ENCODE data around the gene BCL2.
A peak's percentile ranks its signal among the peaks of the same experiment; 100 is the strongest.

BCL2 gene

GRCh38 chr18:63107171-63107845, 212.3 kb downstream of the BCL2 start:
- DNase-seq (ENCODE audit: low spot score): no peak

DNA sequence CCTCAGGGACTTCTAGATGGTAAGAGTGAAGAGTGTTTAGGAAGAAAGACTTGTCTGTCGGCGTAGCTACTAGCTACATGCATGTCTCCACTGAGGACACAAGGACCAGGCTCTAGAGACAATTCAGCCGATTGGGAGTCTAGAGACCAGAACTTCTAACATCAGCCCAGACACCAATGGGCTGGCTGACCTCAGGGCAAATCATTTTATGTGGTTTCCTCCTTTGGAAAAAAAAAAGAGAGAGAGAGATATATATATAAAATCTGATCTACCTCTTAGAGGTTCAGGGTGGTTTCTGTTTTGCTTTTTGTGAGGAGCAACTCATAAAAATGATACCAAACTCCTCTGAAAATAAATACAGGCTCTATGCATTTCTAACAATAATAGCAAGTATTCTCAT, 212.8 kb downstream of the BCL2 start:
- DNase-seq (ENCODE audit: low spot score): no peak

DNA sequence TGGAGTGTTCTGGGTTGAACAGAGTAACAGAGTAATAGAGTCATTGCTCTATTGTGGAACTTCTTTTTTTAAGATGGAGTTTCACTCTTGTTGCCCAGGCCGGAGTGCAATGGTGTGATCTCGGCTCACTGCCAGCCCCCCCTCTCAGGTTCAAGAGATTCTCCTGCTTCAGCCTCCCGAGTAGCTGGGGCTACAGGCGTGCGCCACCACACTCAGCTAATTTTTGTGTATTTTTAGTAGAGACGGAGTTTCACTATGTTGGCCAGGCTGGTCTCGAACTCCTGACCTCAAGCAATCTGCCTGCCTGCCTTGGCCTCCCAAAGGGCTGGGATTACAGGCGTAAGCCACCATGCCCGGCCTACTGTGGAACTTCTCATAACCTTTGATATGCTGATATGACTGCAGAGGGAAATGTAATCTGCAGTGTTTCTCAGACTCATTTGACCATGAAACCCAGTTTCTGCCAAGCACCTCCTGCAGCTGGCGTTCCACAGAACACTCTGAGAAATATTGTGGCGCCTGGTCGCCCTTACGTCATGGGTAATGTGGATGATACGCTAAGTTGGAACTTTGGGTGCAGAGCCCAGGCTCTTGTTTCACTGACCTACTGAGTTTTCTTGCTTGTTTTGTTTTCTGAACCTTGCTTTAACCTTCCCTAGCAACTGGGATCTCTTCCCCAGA, 213.8 kb downstream of the BCL2 start:
- DNase-seq (ENCODE audit: low spot score): no peak

- DNase-seq (ENCODE audit: low spot score): no peak
Measured at GRCh38 chr18:63104868-63105267, 214.7 kb downstream of the BCL2 start.

GRCh38 chr18:63102941-63103744, 216.4 kb downstream of the BCL2 start:
- DNase-seq (ENCODE audit: low spot score): no peak

DNA sequence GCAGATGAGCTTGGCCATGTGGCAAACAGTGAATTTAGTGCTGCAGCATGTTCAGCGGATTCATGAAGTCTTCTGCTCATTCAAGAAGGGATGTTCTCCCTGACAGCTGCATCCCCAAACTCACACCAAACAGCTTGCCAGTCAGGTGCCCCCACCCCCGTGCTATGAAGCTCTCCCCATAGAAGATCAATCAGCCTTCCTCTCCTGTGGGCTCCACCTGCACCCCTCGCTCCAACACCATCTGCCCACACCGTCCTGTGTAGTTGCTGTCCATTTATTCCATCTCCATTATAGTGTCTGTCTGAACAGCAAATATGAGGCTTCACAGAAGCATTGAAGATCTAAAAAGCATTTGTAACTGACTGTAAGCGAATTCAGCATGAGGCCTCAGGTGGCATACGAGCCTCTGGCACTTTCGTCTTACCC, 218.9 kb downstream of the BCL2 start:
- DNase-seq (ENCODE audit: low spot score): no peak

DNA sequence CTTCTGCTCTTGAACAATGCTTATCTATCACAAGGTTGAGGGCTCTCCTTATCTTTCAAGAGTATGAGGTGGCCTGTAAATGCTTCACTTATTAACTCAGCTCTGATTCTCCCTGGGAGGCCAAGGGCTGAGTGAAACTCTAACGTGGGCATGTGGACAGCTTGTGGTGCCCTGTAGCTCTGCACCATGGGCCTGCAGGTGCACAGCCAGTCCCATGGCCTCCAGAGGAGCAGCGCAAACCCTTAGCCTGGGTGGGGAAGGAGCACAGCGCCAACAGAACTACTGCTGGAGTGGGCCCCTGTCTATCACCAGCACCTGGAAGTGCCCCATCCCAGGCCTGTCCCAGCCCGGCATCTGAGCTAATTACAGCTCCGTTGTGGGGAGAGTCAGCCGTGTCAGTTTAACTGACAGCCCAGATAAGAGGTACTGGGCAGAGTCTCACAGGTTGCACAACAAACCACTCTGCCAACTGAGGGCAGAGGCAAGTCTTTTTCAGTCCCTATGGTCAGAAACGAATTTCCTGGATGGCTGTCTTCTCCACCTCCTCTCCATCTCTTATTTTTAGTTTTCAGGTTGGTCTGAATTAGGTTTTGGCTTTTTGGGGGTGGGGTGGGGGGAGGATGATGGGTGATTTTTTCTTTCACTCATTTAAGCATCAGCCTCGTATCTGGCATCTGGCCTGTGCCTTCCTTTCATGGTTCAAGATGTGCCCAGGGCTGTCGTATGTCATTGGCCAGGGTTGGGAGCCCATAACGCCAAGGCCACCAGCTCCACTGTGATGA, 219.5 kb downstream of the BCL2 start:
- peak; percentile 78 for DNase-seq (ENCODE audit: low spot score)

DNA sequence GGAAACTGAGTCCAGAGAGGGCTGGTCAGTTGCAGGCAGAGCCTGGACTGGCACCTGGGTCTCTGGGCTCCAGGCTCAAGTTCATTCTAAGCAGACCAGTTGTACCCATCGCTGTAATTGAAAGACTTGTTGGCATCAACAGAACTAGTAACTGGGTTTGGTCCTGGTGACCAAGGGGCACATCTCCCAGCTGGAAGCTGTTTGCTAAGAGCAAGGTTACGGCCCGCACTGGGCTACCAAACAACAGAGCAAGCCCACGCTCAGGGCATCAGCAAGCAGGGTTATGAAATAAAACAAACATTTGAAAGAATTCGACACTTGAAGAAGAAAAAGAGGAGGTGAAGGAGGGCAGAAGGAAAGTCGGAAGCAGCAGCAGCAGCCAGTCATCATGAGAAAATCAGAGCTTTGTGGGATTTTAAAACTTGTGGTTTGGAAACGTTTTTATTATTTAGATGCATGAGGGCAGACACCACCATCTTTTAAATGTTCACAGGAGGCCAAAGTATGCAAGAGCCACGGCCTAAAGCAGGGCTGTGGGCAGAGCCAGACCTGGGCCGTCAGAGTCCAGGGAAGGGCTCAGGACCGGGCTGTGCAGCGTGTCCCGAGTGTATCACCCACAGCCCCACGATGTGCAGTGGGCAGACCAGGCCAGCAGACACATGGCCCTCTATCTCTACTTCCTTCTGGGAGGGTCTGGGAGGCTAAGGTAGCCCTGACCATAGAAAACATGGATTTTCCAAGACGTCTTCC, 220.3 kb downstream of the BCL2 start:
- DNase-seq (ENCODE audit: low spot score): no peak

DNA sequence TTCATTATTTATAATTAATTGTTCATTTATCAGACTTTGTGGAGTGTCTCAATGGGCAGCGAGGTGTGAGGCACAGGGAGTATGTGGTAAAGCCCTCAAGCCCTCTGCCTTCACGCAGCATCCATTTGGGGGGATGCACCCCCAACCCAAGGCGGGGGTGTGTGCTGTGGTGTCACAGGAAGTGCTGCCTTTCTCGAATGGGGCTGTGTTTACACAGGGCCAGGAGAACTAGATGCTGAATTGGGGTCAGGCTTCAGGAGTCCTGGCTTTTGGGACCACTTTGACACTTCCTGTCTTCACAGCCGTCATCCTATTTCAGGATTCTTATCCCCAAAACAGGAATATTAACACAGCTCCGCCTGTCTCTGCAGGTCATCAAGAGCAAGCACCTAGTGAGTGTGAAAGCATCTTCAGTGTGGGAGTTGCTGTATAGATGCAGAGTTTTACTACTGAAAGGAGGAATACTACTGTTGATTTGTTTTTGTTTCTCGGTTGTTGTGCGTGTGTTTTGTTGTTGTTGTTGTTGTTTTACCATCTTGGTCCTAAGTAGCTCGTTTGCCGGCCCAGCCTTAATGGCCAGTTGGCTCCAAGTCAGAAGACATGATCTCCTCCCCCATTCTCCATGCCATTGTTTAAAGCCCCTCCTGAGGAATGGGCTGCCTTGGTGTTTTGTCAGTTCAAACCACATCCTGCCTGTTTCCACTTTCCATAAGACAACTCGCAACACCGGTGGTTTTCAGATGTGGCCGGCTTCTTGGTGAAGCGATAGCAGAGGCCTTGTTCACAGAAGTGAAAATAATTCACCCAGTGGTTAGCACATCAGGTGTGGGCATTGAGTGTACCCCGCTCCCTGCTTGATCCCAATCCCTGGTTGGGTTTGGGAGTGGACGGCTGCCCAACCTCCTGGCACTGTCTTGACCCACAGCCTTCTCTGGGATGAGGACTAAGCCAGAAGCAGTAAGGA, 221.3 kb downstream of the BCL2 start:
- DNase-seq (ENCODE audit: low spot score): no peak

DNA sequence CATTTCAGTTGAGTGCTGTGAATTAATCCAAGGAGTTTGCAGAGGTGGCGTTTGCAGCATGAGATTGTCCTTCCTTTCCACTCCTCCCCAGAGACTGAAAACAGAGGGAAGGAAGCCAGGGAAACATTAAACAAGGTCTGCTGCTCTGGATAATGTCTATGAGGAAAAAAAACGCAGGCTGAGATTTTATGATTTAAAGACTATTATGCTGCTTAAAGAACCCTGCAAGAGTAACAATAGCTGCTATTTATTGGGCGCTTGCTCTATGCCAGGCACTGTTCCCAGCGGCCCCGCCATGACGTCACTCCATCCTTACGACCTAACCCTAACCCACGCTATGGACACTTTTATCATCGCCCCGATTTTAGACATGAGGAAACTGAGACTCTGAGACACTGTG, 222.4 kb downstream of the BCL2 start:
- DNase-seq (ENCODE audit: low spot score): no peak

- DNase-seq (ENCODE audit: low spot score): no peak
Measured at GRCh38 chr18:63096327-63096874, 223.2 kb downstream of the BCL2 start.

DNA sequence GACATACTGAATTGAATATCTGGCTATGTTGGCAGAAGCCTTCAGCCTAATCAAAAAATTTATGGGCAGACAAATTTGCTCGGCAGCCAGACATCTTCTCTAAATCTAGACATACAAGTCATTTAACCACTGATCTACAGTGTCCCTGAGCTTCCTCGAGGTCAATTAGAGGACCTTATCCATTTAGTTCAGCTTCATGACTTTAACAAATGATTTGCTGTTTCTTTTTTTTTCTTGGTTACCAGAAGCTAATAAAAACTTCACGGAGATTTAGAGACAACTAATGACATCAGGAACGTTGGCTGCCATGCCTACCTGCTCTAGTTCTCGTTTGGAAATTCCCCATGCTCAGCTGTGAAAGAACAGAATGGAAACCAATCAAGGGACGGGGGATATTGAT, 223.8 kb downstream of the BCL2 start:
- no peak for DNase-seq (ENCODE audit: low spot score)

DNA sequence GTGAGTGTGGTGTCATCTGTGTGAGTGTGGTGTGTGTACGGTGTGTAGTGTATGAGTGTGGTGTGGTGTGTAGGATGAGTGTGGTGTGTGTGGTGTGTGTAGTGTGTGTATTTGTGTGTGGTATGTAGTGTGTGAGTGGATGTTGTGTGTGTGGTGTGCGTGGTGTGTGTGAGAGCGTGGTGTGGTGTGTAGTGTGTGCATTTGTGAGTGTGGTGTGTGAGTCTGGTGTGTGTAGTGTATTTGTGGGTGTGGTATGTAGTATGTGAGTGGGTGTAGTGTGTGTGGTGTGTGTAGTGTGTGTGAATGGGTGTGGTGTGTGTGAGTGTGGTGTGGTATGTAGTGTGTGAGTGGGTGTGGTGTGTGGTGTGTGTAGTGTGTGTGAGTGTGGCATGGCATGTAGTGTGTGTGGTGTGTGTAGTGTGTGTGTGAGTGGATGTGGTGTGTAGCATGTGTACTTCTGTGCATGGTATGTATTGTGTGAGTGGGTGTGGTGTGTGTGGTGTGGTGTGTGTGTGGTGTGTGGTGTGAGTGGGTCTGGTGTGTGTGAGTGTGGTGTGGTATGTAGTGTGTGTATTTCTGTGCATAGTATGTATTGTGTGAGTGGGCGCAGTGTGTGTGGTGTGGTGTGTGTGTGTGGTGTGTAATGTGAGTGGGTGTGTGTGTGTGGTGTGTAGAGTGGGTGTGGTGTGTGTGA, 227.8 kb downstream of the BCL2 start:
- DNase-seq (ENCODE audit: low spot score): no peak

- no peak for DNase-seq (ENCODE audit: low spot score)
Measured at GRCh38 chr18:63090334-63090733, 229.2 kb downstream of the BCL2 start.

DNA sequence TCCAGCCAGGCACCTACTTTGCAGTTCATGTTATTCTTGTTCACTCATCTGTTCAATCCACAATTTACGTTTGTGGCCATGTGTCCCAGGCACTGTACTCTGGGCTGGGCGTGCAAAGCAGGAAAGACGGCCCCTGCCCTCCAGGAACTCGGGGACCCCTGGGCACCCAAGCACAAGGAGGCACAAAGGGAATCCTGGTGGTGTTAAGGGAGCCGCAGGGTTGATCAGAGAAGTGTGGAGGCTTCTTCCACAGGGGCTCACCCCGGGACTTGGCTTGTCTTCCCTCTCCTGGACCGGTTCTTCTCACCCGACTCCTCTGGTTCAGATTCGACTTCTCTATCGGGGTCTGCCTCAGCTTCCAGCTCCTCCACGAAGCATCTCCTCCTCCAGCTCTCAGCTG, 230.5 kb downstream of the BCL2 start:
- no peak for DNase-seq (ENCODE audit: low spot score)

DNA sequence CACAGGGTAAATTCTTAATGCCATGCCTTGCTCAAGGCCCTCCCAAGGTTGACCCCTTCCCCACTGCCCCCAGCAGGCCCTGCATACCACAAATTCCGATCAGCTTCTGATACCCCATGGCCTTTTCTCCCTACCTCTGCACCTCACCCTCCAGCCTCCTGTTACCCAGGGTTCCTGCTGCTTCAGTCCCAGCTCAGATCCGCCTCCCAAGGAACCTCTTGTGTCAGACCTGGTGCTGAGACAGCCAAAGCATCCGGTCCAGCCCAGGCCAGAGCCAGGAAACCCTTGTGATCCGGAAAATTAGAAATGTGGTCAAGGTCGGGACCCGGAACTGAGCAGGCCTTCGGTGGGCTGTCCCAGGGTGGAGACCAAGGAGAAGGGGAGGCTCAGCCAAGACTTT, 231.3 kb downstream of the BCL2 start:
- DNase-seq (ENCODE audit: low spot score): no peak

- no peak for DNase-seq (ENCODE audit: low spot score)
Measured at GRCh38 chr18:63087421-63088230, 231.9 kb downstream of the BCL2 start.

- DNase-seq (ENCODE audit: low spot score): no peak
Measured at GRCh38 chr18:63085611-63086010, 234.0 kb downstream of the BCL2 start.

GRCh38 chr18:63084219-63084618, 235.3 kb downstream of the BCL2 start:
- DNase-seq (ENCODE audit: low spot score): no peak
